ENCODE data around the gene ARHGAP24. TPM values are rescaled to one million over a fixed set of nuclear protein-coding genes. Genes with fewer than 3 reads are reported as not detected.

ARHGAP24 gene
- total and polyA plus RNA-seq, 8 donors, result 10.5 to 34.7 (median 17.1) TPM

GRCh38 chr4:85459736-85460135, 15.2 kb upstream of the ARHGAP24 start:
- Histone ChIP-seq H3K4me3 (no peak overlapping the region), H3K9me3 (no peaks in the 10 kb centered on the region), H3K4me1 (peaks cover 0 to 29% (median 22%) of the 10 kb centered on the region in 3 donors), H3K27me3 (no peaks in the 10 kb centered on the region), H3K36me3 (no peaks in the 10 kb centered on the region), H3K27ac (peak overlapping the region in 2 of 4 donors; percentile 17 to 57)
- 14 to 23% methylated on average over 1 of the region's 1 CpG for WGBS, 2 donors
- ATAC-seq, result peak; percentile 87 to 95 (median 93)
- intact Hi-C loops (cut with DNase I), result no loop called here
- FAIRE-seq, result no peak
- TF ChIP-seq, protein P1, sequence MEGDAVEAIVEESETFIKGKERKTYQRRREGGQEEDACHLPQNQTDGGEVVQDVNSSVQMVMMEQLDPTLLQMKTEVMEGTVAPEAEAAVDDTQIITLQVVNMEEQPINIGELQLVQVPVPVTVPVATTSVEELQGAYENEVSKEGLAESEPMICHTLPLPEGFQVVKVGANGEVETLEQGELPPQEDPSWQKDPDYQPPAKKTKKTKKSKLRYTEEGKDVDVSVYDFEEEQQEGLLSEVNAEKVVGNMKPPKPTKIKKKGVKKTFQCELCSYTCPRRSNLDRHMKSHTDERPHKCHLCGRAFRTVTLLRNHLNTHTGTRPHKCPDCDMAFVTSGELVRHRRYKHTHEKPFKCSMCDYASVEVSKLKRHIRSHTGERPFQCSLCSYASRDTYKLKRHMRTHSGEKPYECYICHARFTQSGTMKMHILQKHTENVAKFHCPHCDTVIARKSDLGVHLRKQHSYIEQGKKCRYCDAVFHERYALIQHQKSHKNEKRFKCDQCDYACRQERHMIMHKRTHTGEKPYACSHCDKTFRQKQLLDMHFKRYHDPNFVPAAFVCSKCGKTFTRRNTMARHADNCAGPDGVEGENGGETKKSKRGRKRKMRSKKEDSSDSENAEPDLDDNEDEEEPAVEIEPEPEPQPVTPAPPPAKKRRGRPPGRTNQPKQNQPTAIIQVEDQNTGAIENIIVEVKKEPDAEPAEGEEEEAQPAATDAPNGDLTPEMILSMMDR (IDR thresholded peaks at IDR 0.05), result no peak
- peak in 3 of 6 donors; percentile 51 to 62 (median 56) for DNase-seq

DNA sequence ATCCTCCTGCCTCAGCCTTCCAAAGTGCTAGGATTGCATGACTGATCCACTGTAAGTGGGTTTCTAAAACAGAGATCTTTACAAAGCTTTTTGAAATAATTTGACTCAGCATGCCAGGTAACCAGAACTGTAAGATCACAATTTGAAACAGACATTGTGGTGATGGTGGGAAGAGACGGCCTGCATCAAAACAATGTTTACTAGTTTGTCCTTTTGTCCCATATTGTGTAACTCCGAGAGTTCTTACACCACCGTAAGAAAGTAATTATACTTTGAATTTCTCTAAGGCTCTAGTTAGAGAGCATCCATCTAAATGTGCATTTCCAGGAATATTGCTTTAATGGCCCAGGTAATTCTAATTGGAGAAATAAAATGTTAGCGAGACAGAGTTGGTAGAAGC, 594 bp upstream of the ARHGAP24 start:
- no peaks in the 10 kb centered on the region for H3K27me3 ChIP-seq
- no peak for DNase-seq
- intact Hi-C loops (cut with DNase I), result no loop called here
- H3K27ac ChIP-seq, result peak overlapping the region in 2 of 4 donors; percentile 95 to 98
- peak overlapping the region in 2 of 4 donors; percentile 58 to 68 for H3K4me3 ChIP-seq
- FAIRE-seq, result no peak
- ATAC-seq, result no peak
- H3K36me3 ChIP-seq, result no peaks in the 10 kb centered on the region
- TF ChIP-seq, protein P1 (IDR thresholded peaks at IDR 0.05), result no peak
- peaks cover 0 to 18% (median 0%) of the 10 kb centered on the region in 3 donors for H3K4me1 ChIP-seq
- WGBS, 2 donors, result 27 to 44% methylated on average over 4 of the region's 4 CpGs
- no peaks in the 10 kb centered on the region for H3K9me3 ChIP-seq

- WGBS, 2 donors, result 3 to 5% methylated on average over 12 of the region's 21 CpGs
- intact Hi-C loops (cut with DNase I), result no loop called here
- peak; percentile 78 for FAIRE-seq
- TF ChIP-seq, protein P1 (IDR thresholded peaks at IDR 0.05), result no peak
- H3K27me3 ChIP-seq, result no peaks in the 10 kb centered on the region
- no peaks in the 10 kb centered on the region for H3K36me3 ChIP-seq
- peak in 4 of 6 donors; percentile 25 to 63 (median 50) for DNase-seq
- H3K4me3 ChIP-seq, result peak overlapping the region in 3 of 4 donors; percentile 47 to 68 (median 58)
- no peaks in the 10 kb centered on the region for H3K9me3 ChIP-seq
- peak; percentile 3 to 12 (median 7) for ATAC-seq
- peaks cover 0 to 18% (median 0%) of the 10 kb centered on the region in 3 donors for H3K4me1 ChIP-seq
- H3K27ac ChIP-seq, result peak overlapping the region in 2 of 4 donors; percentile 95 to 98
These were observed 782 bp downstream of the ARHGAP24 start for GRCh38 chr4:85475631-85476233.

- Histone ChIP-seq H3K4me1 (peaks cover 0 to 18% (median 0%) of the 10 kb centered on the region in 3 donors), H3K27ac (peak overlapping the region in 2 of 4 donors; percentile 95 to 98), H3K9me3 (no peaks in the 10 kb centered on the region), H3K36me3 (no peaks in the 10 kb centered on the region), H3K4me3 (peak overlapping the region in 2 of 4 donors; percentile 58 to 68), H3K27me3 (no peaks in the 10 kb centered on the region)
- intact Hi-C loops (cut with DNase I), result no loop called here
- 38 to 39% methylated on average over 4 of the region's 4 CpGs for WGBS, 2 donors
- ATAC-seq, result no peak
- FAIRE-seq, result no peak
- TF ChIP-seq, protein P1 (IDR thresholded peaks at IDR 0.05), result no peak
- DNase-seq, result no peak
These were observed 1.4 kb downstream of the ARHGAP24 start for GRCh38 chr4:85476381-85476780.

GRCh38 chr4:85477534-85477933, 2.6 kb downstream of the ARHGAP24 start:
- Histone ChIP-seq H3K27me3 (no peaks in the 10 kb centered on the region), H3K4me1 (peaks cover 0 to 19% (median 0%) of the 10 kb centered on the region in 3 donors), H3K9me3 (no peaks in the 10 kb centered on the region), H3K4me3 (peak overlapping the region in 2 of 4 donors; percentile 11 to 58), H3K36me3 (no peaks in the 10 kb centered on the region), H3K27ac (peak overlapping the region in 2 of 4 donors; percentile 95 to 98)
- FAIRE-seq (no peak), ATAC-seq (peak in 3 of 4 donors; percentile 3 to 10 (median 6)), DNase-seq (no peak)
- intact Hi-C loops (cut with DNase I), result no loop called here
- WGBS, 2 donors, result 46 to 67% methylated on average over 9 of the region's 9 CpGs
- TF ChIP-seq, protein P1 (IDR thresholded peaks at IDR 0.05), result no peak
